Gastrocnemius medialis (tissue), 4 donors: ENCODE measurements around the gene DOCK4.

ENCODE experiments used
- CTCF ChIP-seq, 5 experiments: fragments of 450-650 bp in 3 of 5; fragments of 200-600 bp in 2 of 5; sonication (generic) in 2 of 5; IDR thresholded peaks in 4 of 5; conservative IDR thresholded peaks in 1 of 5; 1 replicate in 4 of 5; 2 replicates in 1 of 5; pipeline ENCODE4 v1.5.1; 2016 to 2019; ENCODE audit warnings: antibody characterized with exemption in 5 of 5, mild to moderate bottlenecking in 3 of 5, moderate library complexity in 3 of 5
- POLR2A ChIP-seq, 2 donors: fragments of 450-650 bp; IDR thresholded peaks; one replicate each; pipeline ENCODE4 v1.6.1; 2017; ENCODE audit warnings: antibody characterized with exemption in 2 of 2, mild to moderate bottlenecking in 2 of 2, moderate library complexity in 2 of 2

GRCh38 chr7:112074464-112074863 is 131.7 kb downstream of the DOCK4 start:
- no peak for TF ChIP-seq CTCF (IDR thresholded peaks at IDR 0.05 in 4 of 5, conservative IDR thresholded peaks at IDR 0.05 in 1 of 5)
- no peak for TF ChIP-seq POLR2A (IDR thresholded peaks at IDR 0.05)
